Measurements from ENCODE around the gene GTF2IRD1.

The GTF2IRD1 gene

GRCh38 chr7:74519395-74519794 lies 65.7 kb downstream of the GTF2IRD1 start:
- no peak overlapping the region for H3K4me3 ChIP-seq (ENCODE audit: low read length)
- TF ChIP-seq CTCF (conservative IDR thresholded peaks at IDR 0.05; ENCODE audit: low read depth, low read length): no peak
- no peak for DNase-seq (ENCODE audit: low read depth)

- H3K4me3 ChIP-seq (ENCODE audit: low read length): no peak overlapping the region
- no peak for TF ChIP-seq CTCF (conservative IDR thresholded peaks at IDR 0.05; ENCODE audit: low read depth, low read length)
- no peak for DNase-seq (ENCODE audit: low read depth)
These were observed 68.1 kb downstream of the GTF2IRD1 start for GRCh38 chr7:74521855-74522254.

GRCh38 chr7:74522281-74522905 lies 68.7 kb downstream of the GTF2IRD1 start:
- no peak for DNase-seq (ENCODE audit: low read depth)
- no peak for TF ChIP-seq CTCF (conservative IDR thresholded peaks at IDR 0.05; ENCODE audit: low read depth, low read length)
- H3K4me3 ChIP-seq (ENCODE audit: low read length): no peak overlapping the region

GRCh38 chr7:74523015-74523414 lies 69.3 kb downstream of the GTF2IRD1 start:
- H3K4me3 ChIP-seq (ENCODE audit: low read length): no peak overlapping the region
- no peak for DNase-seq (ENCODE audit: low read depth)
- no peak for TF ChIP-seq CTCF (conservative IDR thresholded peaks at IDR 0.05; ENCODE audit: low read depth, low read length)

- H3K4me3 ChIP-seq (ENCODE audit: low read length): no peak overlapping the region
- no peak for TF ChIP-seq CTCF (conservative IDR thresholded peaks at IDR 0.05; ENCODE audit: low read depth, low read length)
- DNase-seq (ENCODE audit: low read depth): no peak
These were observed 71.4 kb downstream of the GTF2IRD1 start for GRCh38 chr7:74525140-74525539.

- TF ChIP-seq CTCF (conservative IDR thresholded peaks at IDR 0.05; ENCODE audit: low read depth, low read length): no peak
- no peak overlapping the region for H3K4me3 ChIP-seq (ENCODE audit: low read length)
- DNase-seq (ENCODE audit: low read depth): no peak
These were observed 72.2 kb downstream of the GTF2IRD1 start for GRCh38 chr7:74525881-74526280.

GRCh38 chr7:74526780-74527179 lies 73.1 kb downstream of the GTF2IRD1 start:
- no peak overlapping the region for H3K4me3 ChIP-seq (ENCODE audit: low read length)
- DNase-seq (ENCODE audit: low read depth): no peak
- no peak for TF ChIP-seq CTCF (conservative IDR thresholded peaks at IDR 0.05; ENCODE audit: low read depth, low read length)
